ENCODE measurements around the gene PLXNA2.

- TF ChIP-seq CTCF (CRISPR knock-in tag; IDR thresholded peaks at IDR 0.05) (no peak), MYC (CRISPR knock-in tag; IDR thresholded peaks at IDR 0.05; ENCODE audit: borderline replicate concordance) (no peak), EP300 (IDR thresholded peaks at IDR 0.05; ENCODE audit: low read depth in 2 of 2, low read length in 2 of 2) (no peak), EP300 (CRISPR knock-in tag; IDR thresholded peaks at IDR 0.05; ENCODE audit: borderline replicate concordance) (no peak), HCFC1 (IDR thresholded peaks at IDR 0.05; ENCODE audit: low read depth, low read length) (no peak), ZNF878 (CRISPR knock-in tag; IDR thresholded peaks at IDR 0.05) (no peak), NFRKB (IDR thresholded peaks at IDR 0.05) (no peak), ARNTL (CRISPR knock-in tag; IDR thresholded peaks at IDR 0.05) (no peak)
These were observed 38.8 kb downstream of the PLXNA2 start for GRCh38 chr1:208205216-208206013.

All from HepG2 (cell line).